Thyroid gland (tissue), 4 donors: Measurements from ENCODE around the gene TMEM266. TPM values are rescaled to one million over a fixed set of nuclear protein-coding genes. Genes with fewer than 3 reads are reported as not detected.

Experiments used
- DNase-seq, 2 donors: peaks; one replicate each; pipeline ENCODE4 v3.0.0-alpha.2; 2019
- H3K27ac ChIP-seq, 3 donors: fragments of 200-600 bp; sonication (generic); 1 replicate in 2 of 3; 2 replicates in 1 of 3; pipeline ENCODE4 v1.5.1; 2016 to 2019; ENCODE audit warnings: mild to moderate bottlenecking in 1 of 3, moderate library complexity in 1 of 3
- H3K27me3 ChIP-seq: fragments of 200-600 bp; sonication (generic); one replicate; pipeline ENCODE4 v1.5.1; 2019
- H3K36me3 ChIP-seq, 2 donors: fragments of 200-600 bp; sonication (generic); one replicate each; pipeline ENCODE4 v1.5.1; 2016 to 2019
- H3K4me1 ChIP-seq, 2 donors: fragments of 200-600 bp; sonication (generic); one replicate each; pipeline ENCODE4 v1.5.1; 2017 to 2019
- H3K4me3 ChIP-seq, 3 donors: fragments of 200-600 bp; sonication (generic); replicated peaks in 1 of 3; 1 replicate in 2 of 3; 2 replicates in 1 of 3; pipeline ENCODE4 v1.5.1; 2016; ENCODE audit warnings: mild to moderate bottlenecking in 1 of 3
- H3K9me3 ChIP-seq: fragments of 200-600 bp; sonication (generic); one replicate; pipeline ENCODE4 v1.5.1; 2017
- CTCF ChIP-seq, 6 experiments: fragments of 200-600 bp in 3 of 6; fragments of 450-650 bp in 3 of 6; sonication (generic) in 3 of 6; IDR thresholded peaks; one replicate each; pipeline ENCODE4 v1.5.1; 2016 to 2019; ENCODE audit warnings: antibody characterized with exemption in 6 of 6, mild to moderate bottlenecking in 2 of 6, inconsistent platforms in 1 of 6, moderate library complexity in 1 of 6
- POLR2A ChIP-seq, 2 donors: fragments of 450-650 bp; IDR thresholded peaks; one replicate each; pipeline ENCODE4 v1.6.1; 2017; ENCODE audit warnings: antibody characterized with exemption in 2 of 2, mild to moderate bottlenecking in 2 of 2, moderate library complexity in 1 of 2
- whole genome bisulfite sequencing, 2 donors: methylation state at CpG; one replicate each; pipeline ENCODE4 v1.1.5; 2017; 5-methylcytosine and 5-hydroxymethylcytosine counted together
- intact Hi-C: fragments of 100-400 bp; cut with DNase I; formaldehyde crosslinking; loops from one replicate; pipeline ENCODE4 v1.15.1; 2023
- total RNA-seq, 4 donors: library from RNA; depleted of rRNA; stranded (reverse); fragments of >200 nt; gene quantifications; one replicate each; pipeline ENCODE4 v1.2.3, GENCODE V29; 2016

Gene TMEM266
- total RNA-seq, 4 donors from 2014 or later = not detected

GRCh38 chr15:76168237-76168984 is 108.6 kb downstream of the TMEM266 start:
- no peak overlapping the region for H3K4me3 ChIP-seq
- no peaks in the 10 kb centered on the region for H3K27me3 ChIP-seq
- TF ChIP-seq CTCF (IDR thresholded peaks at IDR 0.05) = no peak
- no peak for TF ChIP-seq POLR2A (IDR thresholded peaks at IDR 0.05)
- no peaks in the 10 kb centered on the region for H3K36me3 ChIP-seq
- intact Hi-C loops = no loop called here
- DNase-seq = no peak
- H3K27ac ChIP-seq = no peak overlapping the region
- H3K9me3 ChIP-seq = no peaks in the 10 kb centered on the region
- no peaks in the 10 kb centered on the region for H3K4me1 ChIP-seq
- 92 to 96% methylated on average over 12 to 13 of the region's 14 CpGs for WGBS, 2 donors

- no peak for TF ChIP-seq POLR2A (IDR thresholded peaks at IDR 0.05)
- no peak for TF ChIP-seq CTCF (IDR thresholded peaks at IDR 0.05)
- Histone ChIP-seq H3K9me3 (no peaks in the 10 kb centered on the region), H3K27me3 (no peaks in the 10 kb centered on the region), H3K4me3 (no peak overlapping the region), H3K4me1 (no peaks in the 10 kb centered on the region), H3K36me3 (no peaks in the 10 kb centered on the region), H3K27ac (no peak overlapping the region)
- WGBS, 2 donors = 74 to 77% methylated on average over 4 of the region's 4 CpGs
- intact Hi-C loops = no loop called here
- DNase-seq = no peak
These were observed 109.2 kb downstream of the TMEM266 start for GRCh38 chr15:76169018-76169417.

- H3K27me3 ChIP-seq = no peaks in the 10 kb centered on the region
- no peaks in the 10 kb centered on the region for H3K36me3 ChIP-seq
- TF ChIP-seq CTCF (IDR thresholded peaks at IDR 0.05) (no peak), POLR2A (IDR thresholded peaks at IDR 0.05) (no peak)
- WGBS, 2 donors = 82 to 85% methylated on average over 12 to 15 of the region's 16 CpGs
- no peaks in the 10 kb centered on the region for H3K4me1 ChIP-seq
- intact Hi-C loops = no loop called here
- H3K27ac ChIP-seq = no peak overlapping the region
- H3K9me3 ChIP-seq = no peaks in the 10 kb centered on the region
- no peak overlapping the region for H3K4me3 ChIP-seq
- DNase-seq = no peak
These were observed 110.4 kb downstream of the TMEM266 start for GRCh38 chr15:76169911-76170800.

- intact Hi-C loops = no loop called here
- TF ChIP-seq POLR2A (IDR thresholded peaks at IDR 0.05) = no peak
- no peak for TF ChIP-seq CTCF (IDR thresholded peaks at IDR 0.05)
- Histone ChIP-seq H3K36me3 (no peaks in the 10 kb centered on the region), H3K4me3 (no peak overlapping the region), H3K27me3 (no peaks in the 10 kb centered on the region), H3K4me1 (no peaks in the 10 kb centered on the region), H3K27ac (no peak overlapping the region), H3K9me3 (no peaks in the 10 kb centered on the region)
- 59 to 67% methylated on average over 16 of the region's 16 CpGs for WGBS, 2 donors
- no peak for DNase-seq
These were observed 113.0 kb downstream of the TMEM266 start for GRCh38 chr15:76172782-76173181.
